K562 (cell line): ENCODE data around the gene TMEM69. TPM values are rescaled to one million over a fixed set of nuclear protein-coding genes. Genes with fewer than 3 reads are reported as not detected.

Source experiments
- ATAC-seq: fragments of 200-7000 bp; cut with Tn5 transposase; 3 replicates; pipeline ENCODE4 v1.9.1; 2020; ENCODE audit warnings: moderate library complexity
- BruUV-seq: library from RNA; stranded (reverse); fragments of 400-500 nt; replicated peaks from 2 replicates; lab custom pipeline; 2021; lab: Mats Ljungman, UMichigan
- CTCF ChIA-PET: fragments of 300-600 bp; formaldehyde crosslinking; extraction: SDS; loops from one replicate; lab custom pipeline; 2021; ENCODE audit warnings: low intra/inter-chr PET ratio; lab: Yijun Ruan, JAX
- POLR2A ChIA-PET: fragments of 300-600, 350-650 bp; sonication (Branson Sonifier 250); formaldehyde crosslinking; extraction: SDS; loops from one replicate; lab custom pipeline; 2021; ENCODE audit warnings: antibody characterized with exemption, inconsistent platforms; lab: Yijun Ruan, JAX
- DNase-seq, 4 experiments: peaks; one replicate each; pipeline versions ENCODE4 v3.0.0 to v3.0.0-alpha.2; 2011 to 2018; ENCODE audit warnings: low spot score in 3 of 4, mixed read lengths in 3 of 4; ENCODE audit errors: extremely low read depth in 1 of 4
- FAIRE-seq: peaks from 2 replicates; lab custom pipeline; 2011; peaks lifted over from hg19 to GRCh38; lab: Jason Lieb, UNC
- H2AFZ ChIP-seq: 2 replicates; pipeline ENCODE4 v1.6.0; 2011; ENCODE audit warnings: low read depth, low read length, control low read depth, inconsistent platforms
- H3K27ac ChIP-seq: fragments of 200-600 bp; 3 replicates; pipeline ENCODE4 v1.8.0; 2011; ENCODE audit warnings: low read depth, mild to moderate bottlenecking, control low read depth, inconsistent platforms, low read length, moderate library complexity, mixed read lengths; ENCODE audit errors: extremely low read depth
- H3K27me3 ChIP-seq, 2 experiments: fragments of 300-600 bp in 1 of 2; 2 replicates in 1 of 2; 3 replicates in 1 of 2; pipeline versions ENCODE4 v1.6.0 to v1.8.0; 2011; ENCODE audit warnings: inconsistent platforms in 2 of 2, low read length in 2 of 2, mild to moderate bottlenecking in 1 of 2, mixed read lengths in 1 of 2, moderate library complexity in 1 of 2; ENCODE audit not compliant: control insufficient read depth in 2 of 2, insufficient read depth in 2 of 2
- H3K36me3 ChIP-seq: fragments of 300-600 bp; 3 replicates; pipeline ENCODE4 v1.8.0; 2011; ENCODE audit warnings: mild to moderate bottlenecking, low read length, inconsistent platforms; ENCODE audit not compliant: control insufficient read depth, insufficient read depth
- H3K4me1 ChIP-seq, 2 experiments: fragments of 200-600 bp in 1 of 2; replicated peaks in 1 of 2; 2 replicates in 1 of 2; 3 replicates in 1 of 2; pipeline versions ENCODE4 v1.5.1 to v1.8.0; 2011; ENCODE audit warnings: inconsistent platforms in 2 of 2, low read length in 2 of 2, mild to moderate bottlenecking in 1 of 2, mixed read lengths in 1 of 2, moderate library complexity in 1 of 2; ENCODE audit not compliant: control insufficient read depth in 2 of 2, insufficient read depth in 2 of 2
- H3K4me2 ChIP-seq: 2 replicates; pipeline ENCODE4 v1.6.1; 2011; ENCODE audit warnings: low read length, control low read depth, inconsistent platforms, mixed read lengths; ENCODE audit not compliant: insufficient read depth
- H3K4me3 ChIP-seq: fragments of 200-600 bp; sonication (generic), shearing (Covaris generic); 2 replicates; pipeline ENCODE4 v1.5.1; 2016; ENCODE audit warnings: control low read depth, inconsistent platforms
- H3K79me2 ChIP-seq: fragments of 200-600 bp; 3 replicates; pipeline ENCODE4 v1.8.0; 2011; ENCODE audit warnings: low read length, inconsistent platforms; ENCODE audit not compliant: control insufficient read depth, insufficient read depth
- H3K9ac ChIP-seq, 2 experiments: 2 replicates each; pipeline versions ENCODE4 v1.6.0 to v1.6.1; 2011; ENCODE audit warnings: low read depth in 2 of 2, low read length in 2 of 2, control low read depth in 1 of 2, inconsistent platforms in 1 of 2, mild to moderate bottlenecking in 1 of 2, mixed read lengths in 1 of 2; ENCODE audit not compliant: insufficient read depth in 1 of 2
- H3K9me1 ChIP-seq: one replicate; pipeline ENCODE4 v1.6.0; 2011; ENCODE audit warnings: inconsistent platforms, mild to moderate bottlenecking, low read length, moderate library complexity; ENCODE audit not compliant: control insufficient read depth, insufficient read depth
- H3K9me3 ChIP-seq: replicated peaks from 2 replicates; pipeline ENCODE4 v1.5.1; 2011; ENCODE audit warnings: low read depth, low read length, inconsistent platforms; ENCODE audit not compliant: control insufficient read depth, insufficient read depth
- H4K20me1 ChIP-seq: replicated peaks from 2 replicates; pipeline ENCODE4 v1.6.1; 2011; ENCODE audit warnings: low read length, inconsistent platforms, mixed read lengths; ENCODE audit not compliant: control insufficient read depth, insufficient read depth
- CTCFL ChIP-seq: IDR thresholded peaks from 2 replicates; pipeline ENCODE4 v1.6.1; 2011; ENCODE audit warnings: borderline replicate concordance, low read depth, mild to moderate bottlenecking, moderate library complexity, low read length; ENCODE audit not compliant: insufficient read depth, poor library complexity, severe bottlenecking
- HMG20A ChIP-seq: fragments of 450-650 bp; formaldehyde crosslinking; conservative IDR thresholded peaks from 2 replicates; pipeline ENCODE4 v1.4.0; 2020; ENCODE audit warnings: mild to moderate bottlenecking, mixed read lengths
- NFIC ChIP-seq: fragments of 450-650 bp; IDR thresholded peaks from 2 replicates; pipeline ENCODE4 v1.6.1; 2017; ENCODE audit warnings: mild to moderate bottlenecking, inconsistent platforms
- NFRKB ChIP-seq: fragments of 450-650 bp; IDR thresholded peaks from 2 replicates; pipeline ENCODE4 v1.6.1; 2016; ENCODE audit warnings: low read depth
- NR2C1 ChIP-seq, 2 experiments: fragments of 450-650 bp; IDR thresholded peaks; 2 replicates each; pipeline ENCODE4 v1.6.1; 2017; ENCODE audit warnings: mild to moderate bottlenecking in 2 of 2, antibody characterized with exemption in 1 of 2, inconsistent platforms in 1 of 2, missing compliant biosample characterization in 1 of 2, missing genetic modification characterization in 1 of 2
- RBM22 ChIP-seq: fragments of 200-400 bp; formaldehyde crosslinking; IDR thresholded peaks from 2 replicates; pipeline ENCODE4 v1.6.1; 2018; ENCODE audit warnings: low read length, low read depth; ENCODE audit not compliant: poor library complexity, severe bottlenecking
- RBM25 ChIP-seq: fragments of 200-400 bp; formaldehyde crosslinking; IDR thresholded peaks from 2 replicates; pipeline ENCODE4 v1.6.1; 2018; ENCODE audit warnings: low read length, low read depth, moderate library complexity; ENCODE audit not compliant: severe bottlenecking
- RFX1 ChIP-seq: fragments of 450-650 bp; IDR thresholded peaks from 2 replicates; pipeline ENCODE4 v1.6.1; 2016; ENCODE audit warnings: mild to moderate bottlenecking, moderate library complexity
- ZNF121 ChIP-seq: sonication (generic); formaldehyde crosslinking; conservative IDR thresholded peaks from 2 replicates; pipeline ENCODE4 v1.8.0; 2022; ENCODE audit warnings: missing genetic modification reagents
- WGBS: fragments of 100-300 bp; shearing (Covaris generic); methylation state at CpG from one replicate; pipeline ENCODE4 v1.1.6; 2016; ENCODE audit warnings: low coverage, mixed read lengths; ENCODE audit not compliant: insufficient coverage; ENCODE audit errors: missing lambda C conversion rate; 5-methylcytosine and 5-hydroxymethylcytosine counted together
- in situ Hi-C: fragments of 300-500 bp; cut with MboI; formaldehyde crosslinking; loops from 4 replicates; pipeline ENCODE4 v1.15.0; 2018; ENCODE audit warnings: inconsistent platforms, mixed read lengths
- intact Hi-C: fragments of 100-400 bp; cut with micrococcal nuclease; formaldehyde crosslinking; loops from 2 replicates; pipeline ENCODE4 v1.14.2; 2022
- polyA plus RNA-seq, 8 experiments: library from polyadenylated mRNA; depleted of rRNA in 4 of 8; stranded (reverse) in 5 of 8; unstranded in 3 of 8; fragments of >200 nt; fragmentation: Nextera tagmentation in 2 of 8; fragmentation: Illumina TruSeq in 1 of 8; extraction: Ambion mirVana in 2 of 8; extraction: Trizol in 1 of 8; gene quantifications; 2 replicates each; pipeline versions ENCODE4 v1.2.1 to v1.2.3, GENCODE V29; 2011 to 2014; ENCODE audit warnings: inconsistent platforms in 1 of 8, missing spikeins in 1 of 8
- total RNA-seq, 7 experiments: library from RNA; depleted of rRNA in 6 of 7; stranded (reverse); fragments of >200 nt in 6 of 7; fragmentation: Illumina TruSeq in 2 of 7; extraction: Trizol in 2 of 7; gene quantifications; 2 replicates each; pipeline versions ENCODE4 v1.2.1 to v1.2.3, GENCODE V29; 2011 to 2021; ENCODE audit warnings: low replicate concordance in 1 of 7

Gene TMEM69
- total and polyA plus RNA-seq, 9 of the 15 experiments (the other 6 are each of a cell fraction or from before 2014, with no cell fraction given), result 47.3 to 248 (median 103) TPM

- H3K9me3 ChIP-seq, result no peaks in the 10 kb centered on the region; the same call in 1 of the 2 replicates
- BruUV-seq, result no TSS peak
- intact Hi-C loops, result no loop called here
- H3K27ac ChIP-seq, result no peak overlapping the region
- no peak for TF ChIP-seq NR2C1 (IDR thresholded peaks at IDR 0.05)
- no peak for TF ChIP-seq NR2C1 (tag; IDR thresholded peaks at IDR 0.05)
- peak; percentile 16; the same call in 1 of the 2 replicates for TF ChIP-seq RFX1
- TF ChIP-seq, all 486 proteins: peak for 1
- POLR2A ChIA-PET, result interaction anchor here (0.8 to 1.8 kb wide), 6 partner anchors 8 to 33 kb away, joined by 3 to 5 read pairs (median 4); no protein-coding TSS in a partner anchor
- in situ Hi-C loops, result no loop called here
- H4K20me1 ChIP-seq, result no peaks in the 10 kb centered on the region
- FAIRE-seq, result no peak
- H3K4me1 ChIP-seq, result no peaks in the 10 kb centered on the region
- no peak overlapping the region for H3K4me3 ChIP-seq
- no peaks in the 10 kb centered on the region for H3K27me3 ChIP-seq
- ATAC-seq, result no peak
- H3K9me1 ChIP-seq, result no peaks in the 10 kb centered on the region
- 94% methylated on average over 1 of the region's 1 CpG for WGBS
- no peak for DNase-seq
- no peak overlapping the region for H2AFZ ChIP-seq
- H3K79me2 ChIP-seq, result no peaks in the 10 kb centered on the region
- H3K36me3 ChIP-seq, result no peaks in the 10 kb centered on the region
- H3K4me2 ChIP-seq, result no peak overlapping the region
- CTCF ChIA-PET, result no interaction called here
- no peak overlapping the region for H3K9ac ChIP-seq
Measured at GRCh38 chr1:45704637-45705036, 16.7 kb downstream of the TMEM69 start.

- H3K79me2 ChIP-seq, result no peaks in the 10 kb centered on the region
- intact Hi-C loops (no loop called here), in situ Hi-C loops (no loop called here)
- DNase-seq (no peak), ATAC-seq (no peak), FAIRE-seq (no peak)
- H3K27ac ChIP-seq, result no peak overlapping the region
- POLR2A ChIA-PET, result interaction anchor here (0.8 to 1.1 kb wide), 2 partner anchors 9 to 20 kb away, joined by 3 to 4 read pairs; no protein-coding TSS in a partner anchor
- no peaks in the 10 kb centered on the region for H3K9me1 ChIP-seq
- no peaks in the 10 kb centered on the region for H3K4me1 ChIP-seq
- no TSS peak for BruUV-seq
- H3K4me2 ChIP-seq, result no peak overlapping the region
- no peak overlapping the region for H3K4me3 ChIP-seq
- H2AFZ ChIP-seq, result no peak overlapping the region
- WGBS, result 50% methylated on average over 3 of the region's 3 CpGs
- no peak overlapping the region for H3K9ac ChIP-seq
- TF ChIP-seq NFRKB (no peak), CTCFL (no peak), NFIC (peak; percentile 40; the same call in 1 of the 2 replicates), RBM22 (no peak), HMG20A (no peak), ZNF121 (peak; percentile 61), RBM25 (peak; percentile 56)
- no peaks in the 10 kb centered on the region for H4K20me1 ChIP-seq
- CTCF ChIA-PET, result no interaction called here
- no peaks in the 10 kb centered on the region for H3K27me3 ChIP-seq
- 0 out of 3 replicates have a peak, but pooled peaks cover 3% of the 10 kb centered on the region for H3K36me3 ChIP-seq
- no peaks in the 10 kb centered on the region for H3K9me3 ChIP-seq
Measured at GRCh38 chr1:45713711-45714110, 25.7 kb downstream of the TMEM69 start.
